Activated T-helper 1 cell treated with anti-CD3 and anti-CD28 coated beads, Interleukin-2, amount 50 U/mL, for 16 hours (primary cell): ENCODE measurements around the gene SPATA33.
"Not testable (repeated sequence)": the region's sequence is repeated elsewhere in the genome, so short reads cannot be mapped to it uniquely, and the experiment has no call there.

ENCODE experiments used
- DNase-seq, 2 donors: peaks; one replicate each; pipeline ENCODE4 v3.0.0-alpha.2; 2020; ENCODE audit warnings: low read depth in 1 of 2, low spot score in 1 of 2

The SPATA33 gene

DNA sequence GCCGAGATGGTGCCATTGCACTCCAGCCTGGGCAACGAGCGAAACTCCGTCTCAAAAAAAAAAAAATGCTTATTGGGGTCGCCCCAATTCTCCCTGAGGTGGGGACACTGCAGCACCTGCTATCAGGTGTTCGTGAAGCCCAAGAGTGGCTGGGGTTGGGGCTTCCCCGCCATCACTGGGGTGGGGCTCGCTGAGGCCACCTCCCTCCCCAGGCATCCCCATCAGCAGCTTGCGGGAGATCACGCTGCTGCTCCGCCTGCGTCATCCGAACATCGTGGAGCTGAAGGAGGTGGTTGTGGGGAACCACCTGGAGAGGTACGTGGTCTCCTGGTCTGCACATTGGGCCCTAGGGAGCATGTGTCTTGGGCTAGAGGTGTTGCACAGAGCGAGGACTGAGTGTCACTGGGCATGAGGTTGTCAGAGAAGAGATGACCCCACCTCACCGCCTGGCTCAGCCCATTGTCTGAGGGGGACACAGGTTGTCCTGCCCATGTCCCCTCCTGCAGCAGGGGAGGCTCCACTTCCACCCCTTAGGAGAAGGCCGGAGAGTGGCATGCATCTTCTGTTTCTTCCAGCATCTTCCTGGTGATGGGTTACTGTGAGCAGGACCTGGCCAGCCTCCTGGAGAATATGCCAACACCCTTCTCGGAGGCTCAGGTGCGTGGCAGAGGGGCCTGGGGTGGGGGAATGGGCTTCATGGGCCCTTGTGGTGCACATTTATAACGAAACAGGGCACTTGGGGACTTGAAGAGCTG lies 33.8 kb downstream of the SPATA33 start:
- DNase-seq: no peak

DNA sequence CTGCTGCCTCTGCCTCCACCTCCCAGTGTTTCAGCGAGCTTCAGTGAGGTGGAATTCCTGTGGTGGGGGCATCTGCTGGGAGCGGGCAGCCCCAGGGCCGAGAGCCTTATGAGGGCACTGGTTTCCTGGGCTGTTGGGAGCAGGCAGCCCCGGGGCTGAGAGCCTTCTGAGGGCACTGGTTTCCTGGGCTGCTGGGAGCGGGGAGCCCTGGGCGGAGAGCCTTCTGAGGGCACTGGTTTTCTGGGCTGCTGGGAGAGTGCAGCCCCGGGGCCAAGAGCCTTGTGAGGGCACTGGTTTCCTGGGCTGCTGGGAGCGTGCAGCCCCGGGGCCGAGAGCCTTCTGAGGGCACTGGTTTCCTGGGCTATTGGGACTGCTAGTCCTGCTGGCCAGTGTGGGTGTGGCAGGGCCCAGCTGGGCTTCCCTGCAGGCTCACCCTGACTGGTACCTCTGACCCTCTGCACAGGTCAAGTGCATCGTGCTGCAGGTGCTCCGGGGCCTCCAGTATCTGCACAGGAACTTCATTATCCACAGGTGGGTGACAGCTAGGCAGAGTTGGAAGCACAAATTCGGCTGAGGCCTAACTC lies 34.4 kb downstream of the SPATA33 start:
- DNase-seq: no peak

DNA sequence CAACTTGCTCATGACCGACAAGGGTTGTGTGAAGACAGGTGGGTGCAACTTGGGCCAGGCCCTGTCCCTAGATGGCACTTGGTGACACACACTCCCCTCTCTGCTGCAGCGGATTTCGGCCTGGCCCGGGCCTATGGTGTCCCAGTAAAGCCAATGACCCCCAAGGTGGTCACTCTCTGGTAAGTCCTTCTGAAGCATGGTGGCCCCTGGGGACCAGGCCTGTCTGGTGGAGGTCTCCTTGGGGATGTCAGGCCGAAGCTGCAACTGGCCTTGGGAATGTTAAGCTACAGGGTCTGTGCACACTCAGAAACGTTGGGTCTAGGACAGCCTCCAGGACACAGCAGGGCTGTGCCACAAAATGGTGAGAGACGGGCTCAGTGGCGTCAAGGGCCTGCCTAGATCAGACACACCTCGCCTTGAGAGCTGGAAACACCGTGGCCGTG lies 35.7 kb downstream of the SPATA33 start:
- no peak for DNase-seq

DNA sequence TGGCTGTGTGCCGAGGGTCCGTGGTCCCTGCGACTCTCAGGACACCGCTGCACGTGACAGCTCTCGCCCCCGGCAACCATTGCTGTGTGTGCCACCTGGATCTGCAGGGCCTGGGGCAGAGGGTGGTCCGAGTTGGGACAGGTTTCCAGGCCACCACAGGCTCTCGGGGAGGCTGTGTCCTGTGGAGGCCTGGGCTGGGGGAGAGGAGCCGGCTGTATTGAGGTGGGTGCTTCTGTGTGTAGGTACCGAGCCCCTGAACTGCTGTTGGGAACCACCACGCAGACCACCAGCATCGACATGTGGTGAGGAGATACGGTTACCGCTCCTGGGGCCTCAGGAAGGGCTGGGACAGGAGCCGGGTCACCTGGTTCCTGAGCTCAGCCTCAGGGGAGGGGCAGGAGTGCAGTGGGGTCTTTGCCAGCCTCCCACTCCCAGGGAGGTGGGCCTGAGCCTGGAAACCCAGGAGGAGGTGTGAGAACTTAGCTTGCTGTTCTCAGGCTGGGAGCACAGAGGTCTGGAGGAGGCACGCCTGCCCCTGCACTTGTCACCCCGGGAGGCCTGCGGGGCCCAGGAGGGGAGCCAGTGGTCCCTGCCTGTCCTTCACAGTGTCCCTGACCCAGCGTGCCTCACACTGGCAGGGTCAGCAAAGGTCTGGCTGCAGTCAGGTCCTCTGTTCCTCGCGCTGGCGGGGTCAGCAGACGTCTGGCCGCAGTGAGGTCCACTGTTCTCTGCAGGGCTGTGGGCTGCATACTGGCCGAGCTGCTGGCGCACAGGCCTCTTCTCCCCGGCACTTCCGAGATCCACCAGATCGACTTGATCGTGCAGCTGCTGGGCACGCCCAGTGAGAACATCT lies 36.5 kb downstream of the SPATA33 start:
- DNase-seq: no peak

DNA sequence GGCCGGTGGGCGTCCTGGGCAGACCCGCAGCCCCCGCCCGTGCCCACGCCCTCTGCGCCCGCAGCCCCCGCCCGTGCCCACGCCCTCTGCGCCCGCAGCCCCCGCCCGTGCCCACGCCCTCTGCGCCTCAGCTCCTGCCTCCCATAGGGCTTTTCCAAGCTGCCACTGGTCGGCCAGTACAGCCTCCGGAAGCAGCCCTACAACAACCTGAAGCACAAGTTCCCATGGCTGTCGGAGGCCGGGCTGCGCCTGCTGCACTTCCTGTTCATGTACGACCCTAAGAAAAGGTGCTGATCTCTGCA lies 37.1 kb downstream of the SPATA33 start:
- not testable (repeated sequence) for DNase-seq

DNA sequence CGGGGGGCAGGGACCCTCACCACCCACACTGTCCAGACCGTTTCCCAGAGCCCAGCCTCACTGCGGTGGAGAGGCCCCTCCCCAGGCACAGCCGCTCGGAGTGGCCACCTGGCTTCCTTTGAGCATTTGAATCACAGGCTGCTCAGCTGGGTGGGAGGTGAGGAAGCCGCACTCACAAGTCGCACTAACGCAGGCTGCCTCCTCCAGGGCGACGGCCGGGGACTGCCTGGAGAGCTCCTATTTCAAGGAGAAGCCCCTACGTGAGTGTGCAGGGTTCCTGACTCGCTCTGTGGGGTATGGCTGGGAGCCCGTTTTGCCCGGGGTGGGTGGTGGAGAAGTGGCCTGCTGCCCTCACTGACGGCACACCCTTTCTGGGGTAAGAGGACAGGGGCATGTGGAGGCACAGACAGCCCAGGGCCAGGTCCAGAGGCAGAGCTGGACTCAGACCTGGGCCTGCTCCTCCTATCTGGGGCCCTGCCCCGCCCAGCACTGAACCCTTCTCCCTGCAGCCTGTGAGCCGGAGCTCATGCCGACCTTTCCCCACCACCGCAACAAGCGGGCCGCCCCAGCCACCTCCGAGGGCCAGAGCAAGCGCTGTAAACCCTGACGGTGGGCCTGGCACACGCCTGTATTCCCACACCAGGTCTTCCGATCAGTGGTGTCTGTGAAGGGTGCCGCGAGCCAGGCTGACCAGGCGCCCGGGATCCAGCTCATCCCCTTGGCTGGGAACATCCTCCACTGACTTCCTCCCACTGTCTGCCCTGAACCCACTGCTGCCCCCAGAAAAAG lies 37.6 kb downstream of the SPATA33 start:
- DNase-seq: no peak

DNA sequence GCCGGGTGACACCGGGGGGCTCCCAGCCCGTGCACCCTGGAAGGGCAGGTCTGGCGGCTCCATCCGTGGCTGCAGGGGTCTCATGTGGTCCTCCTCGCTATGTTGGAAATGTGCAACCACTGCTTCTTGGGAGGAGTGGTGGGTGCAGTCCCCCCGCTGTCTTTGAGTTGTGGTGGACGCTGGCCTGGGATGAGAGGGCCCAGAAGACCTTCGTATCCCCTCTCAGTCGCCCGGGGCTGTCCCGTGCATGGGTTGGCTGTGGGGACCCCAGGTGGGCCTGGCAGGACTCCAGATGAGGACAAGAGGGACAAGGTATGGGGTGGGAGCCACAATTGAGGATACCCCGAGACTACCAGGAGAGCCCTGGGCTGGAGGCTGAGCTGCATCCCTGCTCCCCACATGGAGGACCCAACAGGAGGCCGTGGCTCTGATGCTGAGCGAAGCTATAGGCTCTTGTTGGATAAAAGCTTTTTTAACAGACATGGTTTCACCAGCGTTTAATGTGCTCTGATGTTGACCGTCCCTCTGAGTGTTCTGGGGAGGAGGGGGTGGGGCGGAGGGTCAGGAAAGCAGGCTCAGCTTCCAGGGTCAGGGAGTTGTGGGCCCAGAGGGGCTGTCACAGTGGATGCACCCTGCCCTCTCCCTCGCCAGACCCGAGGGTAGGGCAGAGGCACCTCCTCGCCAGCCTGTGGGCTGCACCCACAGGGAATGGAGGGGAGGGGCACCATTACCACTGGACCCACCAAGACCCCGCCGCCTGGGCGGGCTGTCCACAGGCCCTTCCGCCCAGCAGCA lies 38.4 kb downstream of the SPATA33 start:
- DNase-seq: no peak

DNA sequence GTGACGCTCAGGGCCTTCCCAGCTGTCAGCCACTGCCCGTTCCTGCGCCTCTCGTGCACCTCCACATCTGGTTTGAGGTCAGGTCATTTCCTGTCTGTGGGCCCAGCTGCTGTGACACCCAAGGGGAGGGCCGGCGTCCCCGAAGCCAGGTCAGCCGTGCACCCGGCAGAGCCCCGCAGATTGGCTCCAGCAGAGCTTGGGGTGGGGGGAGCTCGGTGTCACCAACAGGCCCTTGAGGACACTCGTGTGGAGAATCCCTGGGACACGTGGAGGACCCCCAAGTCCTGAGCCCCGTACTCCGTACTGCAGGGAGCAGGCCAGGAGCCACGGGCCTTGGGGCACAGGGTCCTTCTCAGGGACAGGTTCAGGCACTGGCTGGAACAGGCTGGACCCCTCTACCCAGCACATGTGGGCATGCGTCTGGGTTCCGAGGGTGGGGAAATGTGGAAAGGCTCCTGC lies 39.1 kb downstream of the SPATA33 start:
- DNase-seq: no peak

DNA sequence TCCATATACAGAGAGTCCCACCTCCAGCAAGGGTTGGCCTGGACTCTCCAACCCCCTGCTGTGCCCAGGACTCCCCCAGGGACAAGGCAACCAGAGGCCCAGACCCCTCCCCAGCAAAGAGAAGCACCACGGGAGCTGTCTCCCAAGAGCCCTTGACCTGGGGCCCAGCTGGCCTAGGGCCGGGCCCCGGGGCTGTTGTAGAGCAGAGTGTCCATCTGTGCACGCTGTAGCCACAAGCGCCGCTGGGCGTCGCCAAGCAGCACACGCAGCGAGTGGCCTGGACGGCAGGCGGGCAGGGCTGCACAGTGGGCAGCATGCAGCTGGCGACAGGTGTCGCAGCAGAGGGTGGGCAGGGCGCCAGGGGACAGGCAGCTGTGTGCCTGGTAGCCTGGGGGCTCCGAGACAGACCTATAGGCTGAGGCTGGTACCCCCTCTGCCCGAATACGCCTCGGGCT lies 39.6 kb downstream of the SPATA33 start:
- no peak for DNase-seq

DNA sequence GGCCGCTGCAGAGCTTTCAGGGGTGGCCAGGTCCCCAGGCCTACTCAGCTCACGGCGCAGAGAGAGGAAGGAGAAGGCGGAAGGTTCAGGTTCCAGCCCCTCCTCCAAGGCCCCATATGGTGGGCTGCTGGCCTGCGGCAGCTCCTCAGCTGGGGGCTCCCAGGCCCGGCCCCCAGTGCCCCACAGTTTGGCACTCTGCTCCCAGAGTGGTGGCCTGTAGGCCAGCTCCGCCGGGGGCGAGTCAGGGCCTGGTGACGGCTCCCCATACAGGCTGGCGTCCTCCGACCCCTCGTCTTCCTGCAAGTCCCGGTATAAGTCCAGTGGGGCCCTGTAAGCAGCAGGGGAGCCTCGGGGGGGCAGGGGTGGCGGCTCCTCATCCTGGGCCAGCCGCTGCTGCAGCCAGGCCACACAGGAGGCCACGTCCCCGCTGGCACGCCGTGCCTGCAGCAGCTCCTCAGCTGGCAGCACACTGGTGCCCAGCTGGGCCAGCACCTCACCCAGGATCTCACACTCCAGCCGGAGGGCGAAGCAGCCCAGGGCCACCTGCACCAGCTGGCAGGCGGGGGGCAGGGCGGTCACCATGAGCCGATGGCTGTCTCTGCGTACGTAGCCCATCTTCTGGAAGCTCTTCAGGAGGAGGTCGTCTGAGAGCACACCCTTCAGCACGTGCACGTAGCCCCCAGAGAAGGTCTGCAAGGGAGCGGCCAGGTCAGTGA lies 40.1 kb downstream of the SPATA33 start:
- DNase-seq: no peak

DNA sequence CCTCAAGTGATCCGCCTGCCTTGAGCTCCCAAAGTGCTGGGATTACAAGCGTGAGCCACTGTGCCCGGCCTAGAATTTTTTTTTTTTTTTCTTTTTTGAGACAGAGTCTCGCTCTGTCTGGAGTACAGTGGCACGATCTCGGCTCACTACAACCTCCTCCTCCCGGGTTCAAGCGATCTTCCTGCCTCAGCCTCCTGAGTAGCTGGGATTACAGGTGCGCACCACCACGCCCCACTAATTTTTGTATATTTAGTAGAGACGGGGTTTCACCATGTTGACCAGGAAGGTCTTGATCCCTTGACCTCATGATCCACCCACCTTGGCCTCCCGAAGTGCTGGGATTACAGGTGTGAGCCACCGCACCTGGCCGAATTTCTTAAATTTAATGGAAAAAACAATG lies 41.1 kb downstream of the SPATA33 start:
- DNase-seq: not testable (repeated sequence)

DNA sequence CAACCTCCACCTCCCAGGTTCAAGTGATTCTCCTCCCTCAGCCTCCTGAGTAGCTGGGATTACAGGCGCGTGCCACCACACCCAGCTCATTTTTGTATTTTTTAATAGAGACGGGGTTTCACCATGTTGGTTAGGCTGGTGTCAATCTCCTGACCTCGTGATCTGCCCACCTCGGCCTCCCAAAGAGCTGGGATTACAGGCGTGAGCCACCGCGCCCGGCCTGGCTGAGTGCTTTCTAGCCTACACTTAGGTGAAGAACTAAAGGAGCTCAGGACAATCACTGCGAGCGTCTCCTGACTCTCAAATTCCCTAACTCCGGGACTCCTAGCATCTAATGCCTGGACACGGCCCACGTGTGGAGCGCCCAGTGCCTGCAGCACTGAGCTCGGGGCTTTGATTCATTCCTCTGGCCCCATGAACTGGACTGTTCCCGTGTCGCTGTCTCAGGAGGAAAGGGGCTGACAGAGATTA lies 42.0 kb downstream of the SPATA33 start:
- DNase-seq: not testable (repeated sequence)

DNA sequence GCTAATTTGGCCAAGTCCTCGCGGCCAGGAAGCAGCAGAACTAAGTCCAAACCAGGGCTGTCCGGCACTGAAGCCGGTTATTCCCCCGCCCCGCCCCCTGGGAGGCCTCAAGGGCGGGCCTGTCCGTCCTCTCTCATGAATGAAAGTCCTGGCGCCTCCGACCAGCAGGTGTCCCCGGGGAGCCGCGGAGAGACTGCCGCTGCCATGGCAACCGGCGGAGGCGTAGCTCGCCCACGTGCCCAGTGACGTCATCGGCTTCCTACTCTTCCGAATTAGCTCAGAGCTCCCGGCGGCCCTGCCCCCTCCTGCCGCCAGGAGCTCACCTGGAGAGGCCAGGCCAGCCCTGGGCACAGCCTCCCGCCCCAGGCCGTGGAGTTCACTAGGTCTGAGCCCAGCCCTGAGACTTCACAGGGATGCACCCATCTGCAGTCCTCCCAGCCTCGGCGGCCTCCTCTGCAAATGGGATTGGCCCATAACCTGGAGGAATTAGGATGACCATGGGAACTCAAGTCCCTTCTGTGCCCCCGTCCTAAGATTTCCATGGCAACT lies 42.5 kb downstream of the SPATA33 start:
- DNase-seq: peak; percentile 90 to 95

DNA sequence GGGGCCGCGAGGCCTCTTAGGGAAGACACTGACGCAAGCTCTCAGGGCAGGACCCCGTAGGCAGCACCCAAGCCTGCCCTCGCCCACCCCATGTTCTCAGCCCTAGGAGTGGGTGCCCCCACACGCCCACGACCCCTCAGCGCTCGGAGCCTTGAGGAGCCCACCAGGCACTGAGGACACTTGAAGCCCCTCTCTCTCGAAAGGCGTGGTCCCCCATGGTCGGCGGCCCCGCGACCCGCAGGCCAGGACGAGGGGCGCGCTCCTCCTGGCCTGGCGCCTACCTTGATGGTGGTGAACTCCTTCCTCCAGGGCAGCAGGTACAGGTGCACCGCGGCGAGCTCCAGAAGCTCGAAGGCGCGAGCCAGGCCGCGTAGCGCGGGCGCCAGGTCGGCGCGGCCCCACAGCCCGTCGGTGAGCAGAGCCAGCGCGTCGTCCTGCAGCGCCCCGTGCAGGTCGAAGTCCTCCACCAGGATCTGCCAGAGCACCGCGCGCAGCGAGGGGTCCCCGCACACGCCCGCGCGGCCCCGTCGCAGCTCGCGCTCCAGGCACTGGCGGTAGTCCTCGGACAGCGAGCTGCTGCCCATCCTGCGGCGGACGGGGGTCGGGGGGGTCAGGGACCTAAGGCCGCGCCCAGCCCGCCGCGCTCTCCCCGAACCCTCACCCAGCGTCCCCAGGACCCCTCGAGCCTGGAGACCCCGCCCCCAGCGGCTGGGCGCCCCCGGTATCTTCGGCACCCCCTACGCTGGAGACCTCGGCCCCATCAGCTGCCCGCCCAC lies 43.2 kb downstream of the SPATA33 start:
- peak in 1 of 2 donors; percentile 29 for DNase-seq

DNA sequence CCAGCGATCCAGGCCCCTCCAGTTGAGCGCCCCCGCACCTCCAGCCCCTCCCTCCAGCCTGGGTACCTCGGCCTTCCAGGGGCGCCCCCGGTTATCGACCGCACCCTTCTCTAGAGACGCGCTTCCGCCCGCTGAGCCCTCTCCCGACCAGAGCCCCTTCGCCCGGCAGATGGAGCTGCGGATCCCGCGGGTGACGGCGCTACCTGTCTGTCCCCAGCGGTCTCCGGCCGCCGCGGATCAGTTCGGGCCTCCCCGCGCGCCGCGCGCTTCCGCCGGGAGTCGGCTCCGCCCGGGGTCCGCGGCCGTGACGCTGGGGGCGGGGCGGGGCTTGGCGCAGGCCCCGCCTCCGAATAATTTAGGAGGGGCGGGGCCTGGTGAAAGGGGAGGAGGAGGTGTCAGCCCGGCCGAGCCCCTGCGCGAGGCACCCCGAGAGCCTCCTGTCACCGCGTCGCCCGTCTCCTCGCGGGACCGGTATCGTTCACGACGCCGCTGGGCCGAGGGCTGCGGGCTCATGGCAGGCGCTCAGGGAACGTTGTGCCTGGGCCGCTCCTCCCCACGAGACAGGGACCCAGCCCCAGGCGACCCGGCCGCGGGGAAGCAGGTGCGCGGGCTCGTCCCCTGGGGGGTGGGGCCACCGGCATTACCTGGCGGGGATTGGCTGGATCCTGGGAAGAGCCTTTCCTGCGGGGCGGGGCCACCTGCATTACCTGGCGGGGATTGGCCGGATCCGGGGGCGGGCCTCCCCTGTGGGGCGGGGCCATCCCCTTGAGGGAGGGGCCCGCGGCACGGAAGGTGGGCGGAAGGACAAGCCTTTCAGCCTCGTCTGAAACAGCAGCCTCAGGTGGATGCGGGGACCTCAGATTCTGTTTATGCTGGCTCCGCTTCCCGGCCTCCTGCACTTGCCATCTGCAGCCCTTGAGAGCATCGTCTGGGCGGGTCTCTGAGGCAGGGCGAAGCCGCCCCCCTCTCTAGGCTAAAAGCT lies 44.1 kb downstream of the SPATA33 start, which contains the start of gene SPATA2L:
SPATA2L (minus strand) TSS at position 281 of the 982 bp plus-strand sequence. CDS start 473 bp downstream, outside the sequence.
- DNase-seq: peak; percentile 95 to 98

DNA sequence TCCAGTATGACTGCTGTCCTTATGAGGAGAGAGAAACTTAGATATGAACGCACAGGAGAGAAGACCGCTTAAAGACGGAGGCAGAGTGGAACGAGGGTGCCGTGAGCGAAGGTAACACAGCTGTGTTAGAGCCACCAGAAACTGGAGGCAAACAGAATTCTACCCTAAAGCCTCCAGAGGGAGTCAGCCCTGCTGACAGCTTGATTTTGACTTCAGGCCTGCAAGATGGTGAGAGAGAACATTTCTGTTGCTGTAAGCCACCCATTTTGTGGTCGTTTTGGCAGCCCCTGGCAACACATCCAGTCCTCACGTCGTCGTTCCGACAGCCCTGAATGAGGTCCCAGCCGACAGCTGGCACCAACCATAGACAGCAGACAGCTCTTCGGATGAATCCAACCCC lies 46.6 kb downstream of the SPATA33 start:
- DNase-seq: no peak

DNA sequence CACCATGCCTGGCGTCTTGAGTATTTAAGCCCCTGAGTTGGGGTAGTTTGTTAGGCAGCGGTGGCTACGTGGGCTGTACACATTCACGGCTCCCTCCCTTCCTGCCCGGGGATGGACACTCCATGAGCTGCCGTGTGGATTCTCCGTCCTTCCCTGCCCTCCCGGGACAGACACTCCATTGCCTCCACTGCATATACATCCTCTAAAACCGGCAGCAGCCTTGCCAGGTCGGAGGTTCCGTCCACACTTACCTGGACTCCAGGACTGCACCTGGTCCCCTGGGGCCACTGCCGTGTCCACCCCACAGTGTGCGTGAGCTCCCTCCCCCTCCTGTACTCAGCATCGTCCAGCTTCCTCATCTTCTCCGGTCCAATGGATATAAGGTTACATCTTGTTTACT lies 47.4 kb downstream of the SPATA33 start:
- DNase-seq: no peak
